GM04503 (cell line): ENCODE measurements around the gene MYO5B.

Experiments
- DNase-seq: peaks from one replicate; pipeline ENCODE4 v3.0.0-alpha.2; 2012; ENCODE audit warnings: low read depth

Gene MYO5B

DNA sequence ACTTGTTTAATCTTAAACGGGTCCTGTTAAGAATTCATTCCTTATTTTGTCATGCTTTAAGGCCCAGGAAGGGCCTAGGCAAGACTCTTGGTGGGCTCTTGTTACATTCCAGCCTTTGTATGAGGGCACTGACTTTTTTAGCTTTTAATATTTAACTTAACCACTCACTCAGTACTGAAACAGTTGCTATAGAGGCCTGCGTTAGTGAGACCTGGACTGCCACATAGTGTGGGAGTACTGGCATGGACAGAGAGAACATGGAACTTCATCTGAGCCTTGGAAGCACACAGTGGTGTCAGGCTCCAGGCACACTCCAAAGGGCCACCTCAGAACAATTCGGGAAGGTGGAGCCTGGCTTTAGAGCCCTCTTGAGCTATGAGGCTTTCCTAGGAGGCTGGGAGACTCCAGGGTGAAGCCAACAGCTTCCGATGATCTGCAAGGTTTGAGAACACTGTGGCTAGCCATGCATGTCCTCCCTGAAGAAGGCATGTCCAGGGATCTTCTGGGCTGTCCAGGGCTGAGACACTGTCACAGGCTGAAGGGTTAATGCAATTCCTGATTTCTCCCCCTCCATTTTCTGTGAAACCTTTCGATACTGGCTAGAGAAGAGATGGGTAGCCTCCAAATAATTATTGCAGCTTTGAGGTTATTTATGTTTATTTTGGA, 226.2 kb downstream of the MYO5B start:
- DNase-seq = no peak

DNA sequence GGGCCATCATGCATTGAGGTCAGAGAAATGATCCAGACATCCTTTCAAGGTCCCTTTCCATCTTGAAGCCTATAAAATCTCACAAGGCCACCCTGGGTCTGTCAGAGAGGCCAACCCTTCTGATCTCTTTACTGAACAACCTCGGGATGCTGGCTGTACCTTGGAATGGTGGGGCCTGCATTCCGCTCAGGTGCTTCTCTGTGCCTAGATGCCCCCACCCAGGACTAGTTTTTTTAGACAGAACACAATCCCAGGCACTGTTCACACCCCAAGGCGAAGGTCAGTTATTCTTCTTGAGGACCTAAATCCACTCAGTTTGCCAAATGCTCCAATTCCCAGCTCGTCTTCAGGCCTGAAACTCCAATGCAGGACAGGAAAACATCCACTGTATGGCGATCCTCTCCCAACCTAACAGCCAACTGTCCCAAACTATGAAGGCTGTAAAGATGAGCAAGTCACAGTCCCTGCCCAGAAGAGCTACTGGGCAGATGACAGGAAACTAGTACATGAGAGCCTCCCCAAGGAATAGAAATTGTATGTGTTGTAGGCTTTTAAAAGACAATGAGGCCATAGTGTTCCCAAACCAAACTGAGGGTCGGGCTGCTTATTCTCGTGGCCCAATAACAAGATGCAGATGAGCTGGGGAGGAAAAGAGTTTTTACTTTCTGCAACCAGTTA, 227.2 kb downstream of the MYO5B start:
- DNase-seq = no peak

DNA sequence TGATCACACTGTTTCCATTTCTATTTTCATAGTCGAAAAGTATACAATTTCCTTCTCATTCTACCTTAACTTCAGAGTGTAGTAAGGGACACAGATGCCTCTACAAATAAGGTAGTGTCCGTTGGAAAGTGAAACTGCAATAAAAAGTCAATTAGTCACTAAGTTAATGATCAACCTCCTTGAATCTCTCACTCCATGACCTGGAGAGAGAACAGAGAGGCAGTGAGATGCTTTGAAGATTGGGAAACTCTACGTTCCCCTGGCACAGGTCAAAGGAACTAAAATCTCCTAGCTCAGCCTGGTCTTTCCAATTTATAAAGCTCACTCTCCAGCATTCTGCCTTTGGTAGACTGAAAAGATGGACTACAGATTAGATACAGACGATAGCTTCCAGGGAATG, 227.8 kb downstream of the MYO5B start:
- no peak for DNase-seq

DNA sequence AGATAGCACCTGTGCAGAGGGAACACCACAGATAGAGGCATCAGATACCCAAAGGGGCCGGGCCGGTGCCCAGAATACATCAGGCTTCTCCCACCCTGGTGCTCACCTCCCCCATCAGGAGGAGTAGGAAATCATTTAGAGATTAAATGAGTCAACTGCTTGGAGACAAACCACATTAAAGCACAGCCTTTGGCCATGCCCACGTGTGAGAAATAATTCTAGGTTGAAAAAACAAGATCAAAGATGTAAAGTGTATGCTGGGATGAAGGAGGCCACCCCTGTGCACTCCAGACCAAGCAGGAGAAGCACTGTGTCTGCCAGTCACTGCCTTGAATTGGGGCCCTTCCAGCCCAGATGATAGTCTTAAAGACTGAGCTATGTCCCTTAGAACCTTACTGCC, 228.9 kb downstream of the MYO5B start:
- DNase-seq = no peak

DNA sequence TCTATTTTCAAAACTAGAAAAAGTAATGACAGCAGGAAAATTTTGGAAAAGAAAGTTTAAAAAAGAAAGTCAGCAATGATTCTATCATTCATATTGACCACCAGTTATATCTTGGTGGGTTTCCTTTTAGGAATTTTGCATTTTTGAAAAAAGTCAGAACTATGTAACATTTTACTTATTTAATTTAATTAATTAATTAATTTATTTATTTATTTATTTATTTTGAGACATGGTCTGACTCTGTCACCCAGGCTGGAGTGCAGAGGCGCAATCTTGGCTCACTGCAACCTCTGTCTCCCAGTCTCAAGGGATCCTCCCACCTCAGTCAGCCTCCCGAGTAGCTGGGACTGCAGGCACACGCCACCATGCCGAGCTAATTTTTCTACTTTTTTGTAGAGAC, 231.7 kb downstream of the MYO5B start:
- DNase-seq = no peak

DNA sequence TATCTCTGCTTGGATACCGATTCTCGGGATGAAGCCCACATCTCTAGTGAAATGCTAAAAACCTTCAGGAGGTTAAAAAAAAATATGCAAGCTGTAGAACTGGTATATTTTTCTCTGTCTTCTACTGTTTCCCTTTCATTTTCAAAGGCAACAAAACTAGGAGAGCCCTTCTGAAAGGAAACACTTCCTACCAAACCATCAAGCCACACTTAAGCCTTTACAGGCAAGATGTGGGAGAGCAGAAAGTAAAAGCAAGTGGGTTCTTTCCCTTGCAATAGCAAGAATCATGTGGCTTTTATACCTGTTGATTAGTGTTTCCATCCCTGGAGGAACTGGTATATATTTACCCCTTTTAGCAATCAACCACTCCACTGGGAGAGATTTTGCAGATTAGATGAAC, 233.7 kb downstream of the MYO5B start:
- no peak for DNase-seq

DNA sequence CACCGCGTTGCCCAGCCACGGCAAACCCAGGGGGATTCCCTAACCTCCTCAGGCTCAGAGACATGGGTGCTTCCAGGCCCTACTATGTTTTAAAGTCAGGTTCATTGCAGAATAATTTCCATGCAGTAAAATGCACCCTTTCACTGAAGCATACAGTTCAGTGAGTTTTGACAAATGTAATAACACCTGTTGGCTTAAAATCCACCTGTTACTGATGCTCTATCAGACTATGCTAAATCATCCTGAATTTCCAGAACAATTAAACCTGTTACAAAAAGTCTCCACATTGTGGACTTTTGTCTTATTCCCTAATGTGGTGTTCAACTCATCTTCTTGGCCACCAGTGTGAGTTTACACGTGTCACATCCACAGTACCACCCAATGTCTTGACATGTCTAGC, 234.6 kb downstream of the MYO5B start:
- no peak for DNase-seq

DNA sequence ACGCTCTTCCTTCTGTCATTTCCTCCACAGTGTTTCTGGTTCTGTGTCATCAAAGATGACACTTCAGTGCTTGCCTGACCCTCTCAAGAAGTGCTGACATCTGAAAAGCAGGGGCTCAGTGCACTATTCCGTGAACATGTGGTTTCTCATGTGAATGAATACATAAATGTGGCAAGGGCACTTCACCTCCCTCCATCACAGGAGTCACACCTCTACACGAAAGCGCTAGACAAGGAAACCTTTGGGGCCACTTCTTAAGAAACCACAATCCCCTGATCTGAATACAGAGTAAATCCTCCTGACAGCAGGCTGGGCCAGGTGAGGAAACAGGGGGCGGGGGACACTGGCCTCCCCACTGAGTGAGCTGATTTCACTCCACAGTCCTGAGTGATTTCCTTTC, 235.8 kb downstream of the MYO5B start:
- DNase-seq = no peak

DNA sequence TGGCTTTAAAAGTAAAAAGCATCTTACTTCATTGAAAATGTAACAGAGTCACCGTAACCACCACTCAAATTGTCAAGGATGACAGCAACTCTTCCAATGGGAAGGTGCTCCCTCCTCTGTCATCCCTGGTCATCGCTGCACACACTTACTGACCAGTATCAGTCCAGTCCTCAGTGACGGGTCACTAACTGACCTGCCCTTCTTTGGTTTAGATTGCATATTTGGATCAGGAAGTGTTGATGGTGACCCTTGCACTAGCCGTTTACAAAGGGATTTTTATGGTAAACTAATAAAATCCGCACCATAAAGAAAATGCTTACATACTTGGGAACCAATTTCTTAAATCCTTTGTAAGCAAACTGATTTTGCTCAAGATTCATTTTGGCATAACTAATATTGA, 239.7 kb downstream of the MYO5B start:
- DNase-seq = no peak

DNA sequence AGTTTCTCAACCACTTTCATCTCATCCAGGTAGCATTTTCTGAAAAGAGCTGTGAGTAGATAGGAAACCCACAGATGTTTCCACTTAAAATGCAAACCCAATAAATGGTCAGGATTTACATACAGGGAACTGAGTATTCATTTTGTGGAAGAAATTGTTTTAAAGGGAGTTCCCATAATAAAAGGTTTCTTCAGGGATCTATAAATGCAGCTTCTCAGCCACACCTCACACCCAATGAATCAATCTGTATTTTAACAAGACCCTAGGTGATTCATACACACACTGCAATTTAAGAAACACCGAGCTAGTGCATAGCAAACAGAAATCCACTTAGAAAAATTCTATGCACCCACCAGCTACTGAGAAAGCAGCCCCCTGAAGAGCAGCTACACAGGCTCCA, 241.6 kb downstream of the MYO5B start:
- no peak for DNase-seq

DNA sequence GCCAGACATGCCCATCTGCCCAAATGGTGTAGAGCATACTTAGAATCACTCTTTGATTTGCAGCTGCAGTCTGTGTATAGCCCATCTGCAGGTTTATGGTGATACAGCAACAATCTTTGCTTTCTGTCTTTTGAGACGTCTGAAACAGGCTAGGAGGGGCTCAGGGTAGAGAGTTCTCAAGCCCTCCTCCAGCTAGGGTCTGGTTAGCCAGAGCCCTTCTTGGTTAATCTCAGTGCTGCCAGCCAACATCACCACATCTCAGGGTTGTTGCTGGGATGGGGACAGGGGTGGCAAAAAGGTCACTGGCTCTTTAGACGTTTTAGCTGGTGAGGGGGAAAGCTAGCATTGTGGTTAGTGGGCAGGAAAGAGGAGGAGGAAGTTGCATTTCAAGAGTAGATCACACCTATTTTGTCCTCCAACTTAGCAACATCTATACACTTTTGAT, 245.0 kb downstream of the MYO5B start:
- DNase-seq = no peak

DNA sequence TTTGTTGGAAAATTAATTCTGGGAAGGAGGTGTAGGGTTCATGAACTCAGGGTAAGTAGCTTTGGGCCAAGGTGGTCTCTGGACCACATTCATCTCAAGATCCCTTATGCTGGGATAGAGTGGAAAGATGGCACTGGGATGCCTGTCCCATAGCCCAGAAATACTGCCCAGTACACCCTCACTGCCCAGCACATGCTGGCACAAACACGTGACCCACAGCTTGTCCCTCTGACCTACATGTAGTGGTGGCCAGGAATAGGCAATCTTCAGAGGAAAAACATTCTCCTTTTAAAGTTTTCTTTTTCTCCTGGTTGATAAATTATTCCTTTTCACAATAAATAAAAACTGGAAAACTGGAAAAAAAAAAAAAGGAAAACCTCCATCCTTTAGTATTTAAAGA, 246.0 kb downstream of the MYO5B start:
- DNase-seq = no peak

DNA sequence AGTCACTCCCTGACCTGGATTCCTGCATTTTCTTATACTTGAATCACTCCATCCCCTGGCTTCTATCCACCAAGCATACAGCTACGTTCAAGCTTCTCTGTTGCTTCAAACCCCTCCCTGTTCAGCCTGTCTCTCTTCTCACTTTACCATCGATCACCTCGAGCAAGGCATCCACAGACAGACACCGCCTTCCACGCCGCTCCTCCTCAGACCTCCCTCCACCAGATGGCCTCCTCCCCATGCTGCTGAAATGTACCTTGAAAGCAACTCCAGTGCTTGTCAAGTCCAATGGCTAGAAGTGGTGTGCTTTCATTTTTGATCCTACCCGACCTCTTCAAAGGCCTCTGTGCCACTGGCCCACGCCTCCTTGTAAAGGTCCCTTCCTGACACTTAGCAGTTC, 250.3 kb downstream of the MYO5B start:
- DNase-seq = no peak

DNA sequence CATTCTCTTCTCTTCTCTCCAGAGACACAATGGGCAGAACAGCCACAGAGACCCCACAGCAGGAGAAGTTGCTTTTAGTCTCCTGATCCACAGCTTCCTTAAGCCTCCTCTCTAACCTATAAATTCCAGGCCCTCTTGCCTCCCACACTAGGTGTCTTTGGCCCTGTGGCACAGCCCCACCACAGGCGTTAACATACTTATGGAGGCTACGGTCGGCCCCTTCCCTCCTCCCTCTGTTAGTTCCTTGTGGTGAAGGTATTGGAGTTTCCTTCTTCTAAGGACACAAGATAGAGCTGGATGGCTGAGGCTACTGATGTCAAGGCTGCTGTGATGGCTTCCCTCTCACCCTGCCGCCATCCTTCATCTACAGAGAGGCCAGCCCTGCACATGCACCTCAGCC, 258.1 kb downstream of the MYO5B start:
- DNase-seq = no peak

DNA sequence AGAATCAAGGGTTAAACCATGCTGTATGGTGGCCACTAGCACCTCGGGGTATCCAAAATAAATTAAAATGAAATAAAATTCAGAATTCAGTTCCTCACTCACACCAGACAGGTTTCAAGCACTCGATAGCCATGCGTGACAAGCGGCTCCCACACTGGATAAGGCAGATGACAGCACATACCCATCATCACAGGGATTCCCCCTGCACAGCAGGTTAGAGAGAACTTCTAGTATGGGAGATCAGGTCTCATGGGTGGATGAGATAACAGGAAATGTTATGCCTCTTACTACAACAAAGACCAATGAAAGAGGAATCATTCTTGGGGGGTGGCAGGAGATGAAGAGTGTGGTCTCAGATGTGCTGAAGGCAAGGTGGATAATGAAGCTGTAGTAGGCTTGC, 259.7 kb downstream of the MYO5B start:
- DNase-seq = no peak

DNA sequence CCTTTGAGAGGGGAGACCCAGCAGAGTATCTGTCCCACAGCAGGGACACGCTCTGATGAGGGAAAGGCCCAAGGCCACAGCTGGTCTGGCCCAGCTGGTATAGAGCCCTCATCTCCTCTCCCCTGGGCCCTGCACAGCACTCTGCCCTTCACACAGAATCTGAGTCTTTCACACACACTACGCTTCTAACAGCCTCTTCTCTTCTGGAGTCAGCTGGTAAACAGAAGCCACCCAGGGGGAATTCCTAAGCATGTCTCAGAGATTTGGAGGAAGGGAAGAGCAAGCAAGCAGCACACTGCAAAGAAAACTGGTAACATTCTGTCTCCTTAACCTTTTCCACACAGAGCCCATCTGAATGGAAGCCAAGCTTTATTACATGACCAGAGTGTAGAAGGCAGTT, 260.5 kb downstream of the MYO5B start:
- DNase-seq = no peak

DNA sequence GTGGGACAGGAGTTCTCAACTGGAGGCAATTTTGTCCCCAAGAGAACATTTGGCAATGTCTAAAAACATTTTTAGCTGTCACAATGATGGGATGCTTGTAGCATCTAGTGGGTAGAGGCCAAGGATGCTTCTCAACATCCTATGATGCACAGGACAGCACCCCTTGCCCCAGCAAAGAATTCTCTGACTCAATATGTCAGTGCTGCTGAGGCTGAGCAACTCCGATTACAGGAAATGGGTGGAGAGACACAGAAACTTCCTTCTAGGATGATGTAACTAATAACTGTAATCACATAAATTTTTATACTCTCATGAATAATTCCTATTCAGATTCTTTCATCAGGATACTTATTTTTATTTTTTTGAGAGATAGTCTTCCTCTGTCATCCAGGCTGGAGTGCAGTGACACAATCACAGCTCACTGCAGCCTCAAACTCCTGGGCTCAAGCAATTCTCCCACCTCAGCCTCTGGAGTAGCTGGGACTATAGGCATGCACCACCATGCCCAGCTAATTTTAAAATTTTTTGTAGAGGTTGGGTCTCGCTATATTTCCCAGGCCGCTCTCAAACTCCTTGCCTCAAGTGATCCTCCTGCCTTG, 261.3 kb downstream of the MYO5B start:
- DNase-seq = no peak

DNA sequence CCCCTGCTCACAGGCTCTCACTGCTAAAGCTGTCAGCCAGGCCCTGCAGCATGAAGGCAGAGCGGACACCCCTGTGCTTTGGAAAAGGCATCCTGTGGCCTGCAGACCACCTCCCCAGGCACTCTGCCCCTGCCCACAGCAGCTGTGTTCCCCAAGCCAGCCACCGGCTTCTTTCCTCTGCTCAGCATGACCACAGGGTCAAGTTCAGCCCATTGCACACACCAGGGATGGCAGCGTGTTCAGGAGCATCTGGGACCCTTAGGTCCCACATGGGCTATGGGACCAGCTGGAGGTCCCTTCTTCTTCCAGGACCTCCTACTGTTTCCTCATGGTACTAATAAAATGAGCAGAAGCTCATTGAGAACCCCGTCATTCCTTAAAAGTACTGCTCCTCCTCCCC, 263.2 kb downstream of the MYO5B start:
- no peak for DNase-seq

DNA sequence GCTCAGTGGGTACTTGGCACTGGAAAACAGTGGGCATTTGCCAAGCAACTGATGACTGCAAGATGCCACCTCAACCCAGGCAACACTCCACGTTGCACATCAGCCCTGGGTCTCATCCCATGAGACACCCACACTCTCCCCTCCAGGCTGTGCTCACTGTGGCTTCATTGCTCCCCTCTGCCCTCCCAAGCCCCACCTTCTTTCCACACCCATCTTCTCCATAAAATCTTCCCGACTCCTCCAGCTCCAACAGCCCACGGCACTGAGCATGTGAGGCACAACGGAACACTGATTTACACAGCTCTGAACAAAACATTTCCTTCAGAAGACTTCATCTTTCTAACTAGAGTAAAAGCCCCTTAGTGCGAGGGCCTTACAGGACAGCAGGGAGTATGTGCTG, 263.8 kb downstream of the MYO5B start:
- no peak for DNase-seq

DNA sequence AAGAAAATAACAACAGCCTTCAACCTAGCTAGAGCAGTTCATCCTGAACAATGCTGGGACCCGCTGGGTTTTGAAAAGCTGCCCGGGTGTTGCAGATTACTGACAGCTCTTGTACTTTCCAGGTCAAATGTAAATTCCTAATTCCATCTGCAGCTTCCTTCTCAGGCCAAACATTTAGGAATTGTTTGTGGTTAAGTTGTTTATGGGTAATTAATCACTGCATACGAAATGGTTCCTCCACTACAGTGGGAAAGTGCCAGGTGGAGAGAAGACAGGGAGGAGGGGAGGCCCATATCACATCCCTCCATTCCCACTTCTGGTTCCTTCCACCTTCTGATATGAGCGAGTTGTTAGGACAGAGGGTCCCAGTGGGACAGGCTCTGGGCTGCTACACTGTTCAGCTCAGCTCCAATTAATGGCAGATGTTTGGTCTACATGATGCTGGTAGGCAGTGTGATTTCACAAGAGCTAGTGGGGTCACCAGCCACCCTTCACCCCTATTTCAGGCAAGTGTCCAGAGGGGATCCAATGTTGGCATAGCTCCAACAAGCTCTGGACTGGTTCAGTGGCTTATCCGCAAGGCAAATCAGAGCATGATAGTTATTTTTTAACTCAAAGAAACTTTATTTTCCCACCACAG, 268.7 kb downstream of the MYO5B start:
- DNase-seq = no peak

DNA sequence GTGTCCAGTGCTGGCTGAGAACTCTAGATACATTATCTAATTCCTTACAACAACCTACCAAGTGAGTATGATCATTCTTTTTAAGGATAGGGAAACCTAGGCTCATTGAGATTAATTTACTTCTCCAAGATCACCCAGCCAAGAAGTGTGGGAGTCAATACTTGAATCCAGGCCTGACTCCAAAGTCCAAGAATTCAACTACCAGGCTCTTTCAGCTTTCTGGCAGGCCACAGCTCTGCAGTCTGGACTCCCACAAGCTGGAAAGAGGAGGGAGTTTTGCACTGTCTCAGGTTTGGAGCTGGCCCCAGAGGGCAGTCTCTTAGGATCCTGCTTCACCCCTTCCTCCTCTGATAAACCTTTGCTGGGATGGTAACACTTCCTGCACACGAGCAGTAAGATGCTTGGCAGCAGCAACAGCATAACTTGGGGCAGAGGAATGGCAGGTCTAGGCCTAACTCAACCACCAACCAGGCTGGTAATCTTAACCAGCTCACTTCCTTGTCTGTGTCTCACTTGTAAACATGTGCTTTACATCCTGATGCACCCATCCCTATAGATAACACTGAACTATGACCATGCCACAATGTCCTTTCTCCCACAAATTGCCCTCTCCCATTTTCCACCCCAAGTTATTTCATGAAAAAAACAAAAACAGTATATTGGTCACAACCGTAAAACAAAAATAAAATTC, 270.5 kb downstream of the MYO5B start:
- DNase-seq = no peak

DNA sequence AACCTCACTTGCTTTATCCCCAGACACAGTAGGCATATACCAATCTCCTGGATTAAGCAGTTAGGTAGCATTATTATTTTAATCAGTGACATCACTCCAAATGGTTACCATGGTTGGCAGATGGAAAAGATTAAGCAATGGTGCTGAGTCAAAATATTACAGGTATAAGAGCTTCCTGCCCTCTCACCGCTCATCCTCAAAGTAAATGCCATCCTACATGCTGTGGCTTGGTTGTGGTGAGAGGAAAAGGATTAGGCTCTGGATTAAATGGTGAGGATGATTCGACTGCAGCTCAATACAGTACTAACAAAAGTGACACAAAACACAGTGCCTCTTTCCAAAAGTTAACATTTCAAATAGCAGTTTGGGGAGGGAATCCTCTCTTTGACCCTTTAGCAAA, 272.7 kb downstream of the MYO5B start:
- no peak for DNase-seq
